Keratinocyte (primary cell): ENCODE results near the gene DEFB126. TPM values are rescaled to one million over a fixed set of nuclear protein-coding genes. Genes with fewer than 3 reads are reported as not detected.

ENCODE experiments used
- DNase-seq: peaks from one replicate; pipeline ENCODE4 v3.0.0-alpha.2; 2011; ENCODE audit warnings: low read depth, missing footprints, low spot score
- FAIRE-seq: peaks from 2 replicates; lab custom pipeline; 2011; peaks lifted over from hg19 to GRCh38; lab: Jason Lieb, UNC
- H2AFZ ChIP-seq: 2 replicates; pipeline ENCODE4 v1.6.0; 2012; ENCODE audit warnings: low read length, control low read depth, inconsistent platforms; ENCODE audit not compliant: control insufficient read depth
- H3K27ac ChIP-seq: 2 replicates; pipeline ENCODE4 v1.5.1; 2011; ENCODE audit warnings: low read length; ENCODE audit not compliant: control insufficient read depth, insufficient read depth
- H3K27me3 ChIP-seq: 3 replicates; pipeline ENCODE4 v1.6.0; 2011; ENCODE audit warnings: low read length; ENCODE audit not compliant: control insufficient read depth, insufficient read depth; ENCODE audit errors: extremely low read depth
- H3K36me3 ChIP-seq, 2 experiments: 2 replicates in 1 of 2; 3 replicates in 1 of 2; pipeline ENCODE4 v1.5.1; 2011; ENCODE audit warnings: low read length in 2 of 2, mild to moderate bottlenecking in 1 of 2; ENCODE audit not compliant: control insufficient read depth in 2 of 2, insufficient read depth in 2 of 2; ENCODE audit errors: extremely low read depth in 1 of 2
- H3K4me1 ChIP-seq: 3 replicates; pipeline ENCODE4 v1.5.1; 2011; ENCODE audit warnings: low read length; ENCODE audit not compliant: control insufficient read depth, insufficient read depth; ENCODE audit errors: extremely low read depth
- H3K4me2 ChIP-seq: 3 replicates; pipeline ENCODE4 v1.6.0; 2011; ENCODE audit warnings: low read depth, low read length; ENCODE audit not compliant: control insufficient read depth, insufficient read depth; ENCODE audit errors: extremely low read depth
- H3K4me3 ChIP-seq, 3 experiments: fragments of 200-600 bp in 1 of 3; sonication (generic) in 1 of 3; 2 replicates in 2 of 3; 3 replicates in 1 of 3; pipeline ENCODE4 v1.5.1; 2011 to 2016; ENCODE audit warnings: low read length in 3 of 3, mild to moderate bottlenecking in 3 of 3, control low read depth in 2 of 3, inconsistent platforms in 1 of 3, low read depth in 1 of 3, mixed read lengths in 1 of 3, mixed run types in 1 of 3, moderate library complexity in 1 of 3; ENCODE audit not compliant: control insufficient read depth in 2 of 3, insufficient read depth in 2 of 3; ENCODE audit errors: extremely low read depth in 1 of 3
- H3K79me2 ChIP-seq: 2 replicates; pipeline ENCODE4 v1.6.0; 2012; ENCODE audit warnings: low read length; ENCODE audit not compliant: control insufficient read depth, insufficient read depth
- H3K9ac ChIP-seq: 3 replicates; pipeline ENCODE4 v1.6.0; 2011; ENCODE audit warnings: low read length; ENCODE audit not compliant: control insufficient read depth, insufficient read depth; ENCODE audit errors: extremely low read depth
- H3K9me1 ChIP-seq: 3 replicates; pipeline ENCODE4 v1.6.0; 2011; ENCODE audit warnings: low read length; ENCODE audit not compliant: control insufficient read depth, insufficient read depth; ENCODE audit errors: extremely low read depth
- H3K9me3 ChIP-seq: 2 replicates; pipeline ENCODE4 v1.5.1; 2012; ENCODE audit warnings: low read depth, low read length; ENCODE audit not compliant: control insufficient read depth
- H4K20me1 ChIP-seq: 3 replicates; pipeline ENCODE4 v1.6.0; 2011; ENCODE audit warnings: low read length; ENCODE audit not compliant: control insufficient read depth, insufficient read depth; ENCODE audit errors: extremely low read depth
- EZH2 ChIP-seq: IDR thresholded peaks from one replicate; pipeline ENCODE4 v1.6.1; 2012; ENCODE audit warnings: inconsistent platforms, mild to moderate bottlenecking, low read length, moderate library complexity
- dilution Hi-C: fragments of 300-500 bp; cut with MboI; formaldehyde crosslinking; loops from one replicate; pipeline ENCODE4 v1.7.0; 2020; ENCODE audit warnings: low sequenced_read_pairs; ENCODE audit not compliant: extremely low pct_ligation_motif_present
- polyA plus RNA-seq, 5 experiments: library from polyadenylated mRNA; depleted of rRNA in 3 of 5; stranded (reverse) in 3 of 5; stranded (forward) in 1 of 5; unstranded in 1 of 5; fragments of >200 nt; gene quantifications; 1 replicate in 1 of 5; 2 replicates in 3 of 5; 3 replicates in 1 of 5; pipeline versions ENCODE4 v1.2.1 to v1.2.3, GENCODE V29; 2011 to 2012; ENCODE audit warnings: missing spikeins in 2 of 5, low read depth in 1 of 5, low replicate concordance in 1 of 5
- TF ChIP-seq, protein P1 (sequence below), 3 experiments: IDR thresholded peaks in 1 of 3; conservative IDR thresholded peaks in 1 of 3; optimal IDR thresholded peaks in 1 of 3; 2 replicates in 2 of 3; 3 replicates in 1 of 3; pipeline versions ENCODE3 to v1.5.1; 2011; ENCODE audit warnings: low read length in 3 of 3, mild to moderate bottlenecking in 3 of 3, moderate library complexity in 2 of 3, control low read depth in 1 of 3, inconsistent platforms in 1 of 3; ENCODE audit not compliant: insufficient read depth in 2 of 3; ENCODE audit errors: extremely low read depth in 1 of 3

Gene DEFB126
- polyA plus RNA-seq, 1 donor (not counting 4 experiments of a cell fraction or from before 2014, with no cell fraction given), result not detected

GRCh38 chr20:184288-184687, 41.9 kb downstream of the DEFB126 start:
- Histone ChIP-seq H3K9me3 (no peaks in the 10 kb centered on the region), H3K4me1 (no peaks in the 10 kb centered on the region), H3K36me3 (no peaks in the 10 kb centered on the region), H3K4me2 (no peak overlapping the region), H3K9ac (no peak overlapping the region), H3K27ac (no peak overlapping the region), H2AFZ (no peak overlapping the region), H3K9me1 (no peaks in the 10 kb centered on the region), H3K27me3 (peaks cover 4% of the 10 kb centered on the region), H4K20me1 (no peaks in the 10 kb centered on the region), H3K4me3 (no peak overlapping the region), H3K79me2 (no peaks in the 10 kb centered on the region)
- TF ChIP-seq, protein P1, sequence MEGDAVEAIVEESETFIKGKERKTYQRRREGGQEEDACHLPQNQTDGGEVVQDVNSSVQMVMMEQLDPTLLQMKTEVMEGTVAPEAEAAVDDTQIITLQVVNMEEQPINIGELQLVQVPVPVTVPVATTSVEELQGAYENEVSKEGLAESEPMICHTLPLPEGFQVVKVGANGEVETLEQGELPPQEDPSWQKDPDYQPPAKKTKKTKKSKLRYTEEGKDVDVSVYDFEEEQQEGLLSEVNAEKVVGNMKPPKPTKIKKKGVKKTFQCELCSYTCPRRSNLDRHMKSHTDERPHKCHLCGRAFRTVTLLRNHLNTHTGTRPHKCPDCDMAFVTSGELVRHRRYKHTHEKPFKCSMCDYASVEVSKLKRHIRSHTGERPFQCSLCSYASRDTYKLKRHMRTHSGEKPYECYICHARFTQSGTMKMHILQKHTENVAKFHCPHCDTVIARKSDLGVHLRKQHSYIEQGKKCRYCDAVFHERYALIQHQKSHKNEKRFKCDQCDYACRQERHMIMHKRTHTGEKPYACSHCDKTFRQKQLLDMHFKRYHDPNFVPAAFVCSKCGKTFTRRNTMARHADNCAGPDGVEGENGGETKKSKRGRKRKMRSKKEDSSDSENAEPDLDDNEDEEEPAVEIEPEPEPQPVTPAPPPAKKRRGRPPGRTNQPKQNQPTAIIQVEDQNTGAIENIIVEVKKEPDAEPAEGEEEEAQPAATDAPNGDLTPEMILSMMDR (optimal IDR thresholded peaks at IDR 0.05 in 1 of 3, IDR thresholded peaks at IDR 0.05 in 1 of 3, conservative IDR thresholded peaks at IDR 0.05 in 1 of 3; ENCODE audit: extremely low read depth in 1 of 3, insufficient read depth in 2 of 3, low read length in 3 of 3), result no peak
- TF ChIP-seq EZH2, result no peak
- DNase-seq, result no peak
- no peak for FAIRE-seq
- dilution Hi-C loops, result no loop called here

GRCh38 chr20:187733-188132, 45.3 kb downstream of the DEFB126 start:
- H3K27ac ChIP-seq, result no peak overlapping the region
- no peaks in the 10 kb centered on the region for H3K79me2 ChIP-seq
- TF ChIP-seq, protein P1 (optimal IDR thresholded peaks at IDR 0.05 in 1 of 3, IDR thresholded peaks at IDR 0.05 in 1 of 3, conservative IDR thresholded peaks at IDR 0.05 in 1 of 3; ENCODE audit: extremely low read depth in 1 of 3, insufficient read depth in 2 of 3, low read length in 3 of 3), result no peak
- no peak for TF ChIP-seq EZH2
- dilution Hi-C loops, result no loop called here
- H3K9me1 ChIP-seq, result no peaks in the 10 kb centered on the region
- no peak overlapping the region for H2AFZ ChIP-seq
- H4K20me1 ChIP-seq, result no peaks in the 10 kb centered on the region
- H3K9me3 ChIP-seq, result no peaks in the 10 kb centered on the region
- H3K9ac ChIP-seq, result no peak overlapping the region
- no peak for DNase-seq
- no peak overlapping the region for H3K4me3 ChIP-seq
- H3K4me1 ChIP-seq, result no peaks in the 10 kb centered on the region
- no peak for FAIRE-seq
- H3K36me3 ChIP-seq, result no peaks in the 10 kb centered on the region
- no peaks in the 10 kb centered on the region for H3K27me3 ChIP-seq
- no peak overlapping the region for H3K4me2 ChIP-seq
